Left ventricle myocardium inferior (tissue), 1 donor: Measurements from ENCODE around the gene ABCA3. TPM values are rescaled to one million over a fixed set of nuclear protein-coding genes. Genes with fewer than 3 reads are reported as not detected.

Experiments
- DNase-seq: peaks from one replicate; pipeline ENCODE4 v3.0.0-alpha.2; 2020
- H3K27ac ChIP-seq: fragments of 200-600 bp; replicated peaks from 2 replicates; pipeline ENCODE4 v1.8.0; 2021
- H3K27me3 ChIP-seq: fragments of 200-600 bp; 2 replicates; pipeline ENCODE4 v1.8.0; 2021; ENCODE audit warnings: low read depth
- H3K36me3 ChIP-seq: fragments of 200-600 bp; 2 replicates; pipeline ENCODE4 v1.8.0; 2021
- H3K4me1 ChIP-seq: fragments of 200-600 bp; 2 replicates; pipeline ENCODE4 v1.8.0; 2021
- H3K4me3 ChIP-seq: fragments of 200-600 bp; 2 replicates; pipeline ENCODE4 v1.8.0; 2021; ENCODE audit warnings: mild to moderate bottlenecking, moderate library complexity
- H3K9me3 ChIP-seq: fragments of 200-600 bp; replicated peaks from 2 replicates; pipeline ENCODE4 v1.8.0; 2021
- CTCF ChIP-seq: fragments of 200-600 bp; IDR thresholded peaks from 2 replicates; pipeline ENCODE4 v1.8.0; 2021; ENCODE audit warnings: antibody characterized with exemption, mild to moderate bottlenecking, borderline replicate concordance
- intact Hi-C: fragments of 100-400 bp; cut with micrococcal nuclease; formaldehyde crosslinking; loops from one replicate; pipeline ENCODE4 v1.11.0; 2022
- total RNA-seq: library from RNA; stranded (reverse); fragmentation: NEBNext Ultra II Directional; extraction: Animal tissue kit (Norgen Biotek cat#: 25700); gene quantifications from one replicate; pipeline ENCODE4 v1.2.1, GENCODE V29; 2021
- donor health status: DM: no; HTN: yes; CAD: no; lungs with severe emphysema.

ABCA3 gene
- total RNA-seq, 1 donor from 2014 or later = 6.9 TPM

- DNase-seq = no peak
- Histone ChIP-seq H3K27ac (no peak overlapping the region), H3K4me3 (no peak overlapping the region), H3K36me3 (peaks cover 54% of the 10 kb centered on the region), H3K27me3 (no peaks in the 10 kb centered on the region), H3K9me3 (no peaks in the 10 kb centered on the region), H3K4me1 (no peaks in the 10 kb centered on the region)
- intact Hi-C loops = no loop called here
- no peak for TF ChIP-seq CTCF
Measured at GRCh38 chr16:2282866-2283555, 57.5 kb downstream of the ABCA3 start.

- Histone ChIP-seq H3K4me3 (no peak overlapping the region), H3K27ac (no peak overlapping the region), H3K9me3 (no peaks in the 10 kb centered on the region), H3K27me3 (no peaks in the 10 kb centered on the region), H3K36me3 (peaks cover 53% of the 10 kb centered on the region), H3K4me1 (no peaks in the 10 kb centered on the region)
- intact Hi-C loops = no loop called here
- TF ChIP-seq CTCF = no peak
- DNase-seq = no peak
Measured at GRCh38 chr16:2282262-2282661, 58.3 kb downstream of the ABCA3 start.

- Histone ChIP-seq H3K27ac (no peak overlapping the region), H3K36me3 (peaks cover 45% of the 10 kb centered on the region), H3K27me3 (no peaks in the 10 kb centered on the region), H3K9me3 (no peaks in the 10 kb centered on the region), H3K4me3 (no peak overlapping the region), H3K4me1 (no peaks in the 10 kb centered on the region)
- intact Hi-C loops = no loop called here
- TF ChIP-seq CTCF = no peak
- DNase-seq = no peak
Measured at GRCh38 chr16:2280981-2281542, 59.5 kb downstream of the ABCA3 start.

- H3K36me3 ChIP-seq = peaks cover 43% of the 10 kb centered on the region
- no peak overlapping the region for H3K4me3 ChIP-seq
- no peak for TF ChIP-seq CTCF
- no peaks in the 10 kb centered on the region for H3K9me3 ChIP-seq
- H3K4me1 ChIP-seq = no peaks in the 10 kb centered on the region
- H3K27ac ChIP-seq = no peak overlapping the region
- intact Hi-C loops = no loop called here
- no peak for DNase-seq
- no peaks in the 10 kb centered on the region for H3K27me3 ChIP-seq
Measured at GRCh38 chr16:2280461-2280860, 60.1 kb downstream of the ABCA3 start.

GRCh38 chr16:2278956-2279800, 61.4 kb downstream of the ABCA3 start:
- no peaks in the 10 kb centered on the region for H3K9me3 ChIP-seq
- H3K4me3 ChIP-seq = no peak overlapping the region
- H3K27me3 ChIP-seq = no peaks in the 10 kb centered on the region
- H3K4me1 ChIP-seq = no peaks in the 10 kb centered on the region
- DNase-seq = no peak
- TF ChIP-seq CTCF = no peak
- intact Hi-C loops = no loop called here
- H3K36me3 ChIP-seq = peaks cover 31% of the 10 kb centered on the region
- H3K27ac ChIP-seq = no peak overlapping the region
